H9 (cell line): ENCODE results near the gene ATP13A2. TPM values are rescaled to one million over a fixed set of nuclear protein-coding genes. Genes with fewer than 3 reads are reported as not detected.

Experiments
- DNase-seq: peaks from one replicate; pipeline ENCODE4 v3.0.0-alpha.2; 2017
- H2AFZ ChIP-seq: one replicate; pipeline ENCODE4 v1.6.1; 2013; ENCODE audit warnings: mild to moderate bottlenecking, low read length, control low read depth, moderate library complexity
- H2AK5ac ChIP-seq: 2 replicates; pipeline ENCODE4 v1.6.1; 2013; ENCODE audit warnings: low read length, control low read depth, mixed read lengths; ENCODE audit not compliant: insufficient read length
- H2BK120ac ChIP-seq: one replicate; pipeline ENCODE4 v1.6.1; 2013; ENCODE audit warnings: low read depth, mild to moderate bottlenecking, low read length, control low read depth, inconsistent platforms; ENCODE audit not compliant: poor library complexity, severe bottlenecking
- H2BK12ac ChIP-seq: 2 replicates; pipeline ENCODE4 v1.6.1; 2013; ENCODE audit warnings: low read length, control low read depth, mixed read lengths, low read depth; ENCODE audit not compliant: insufficient read length
- H2BK15ac ChIP-seq: 2 replicates; pipeline ENCODE4 v1.6.1; 2013; ENCODE audit warnings: low read depth, low read length, control low read depth
- H2BK20ac ChIP-seq: one replicate; pipeline ENCODE4 v1.6.1; 2013; ENCODE audit warnings: low read depth, mild to moderate bottlenecking, low read length, control low read depth, inconsistent platforms; ENCODE audit not compliant: poor library complexity, severe bottlenecking
- H2BK5ac ChIP-seq: 2 replicates; pipeline ENCODE4 v1.6.1; 2013; ENCODE audit warnings: low read length, control low read depth, mixed read lengths; ENCODE audit not compliant: insufficient read length
- H3K14ac ChIP-seq: 2 replicates; pipeline ENCODE4 v1.6.1; 2013; ENCODE audit warnings: low read length, control low read depth; ENCODE audit not compliant: insufficient read depth
- H3K18ac ChIP-seq: 2 replicates; pipeline ENCODE4 v1.6.1; 2013; ENCODE audit warnings: low read depth, mild to moderate bottlenecking, mixed read lengths, low read length, control low read depth; ENCODE audit not compliant: insufficient read length
- H3K23ac ChIP-seq: 2 replicates; pipeline ENCODE4 v1.6.1; 2013; ENCODE audit warnings: low read length, control low read depth, mixed read lengths, low read depth; ENCODE audit not compliant: insufficient read length
- H3K23me2 ChIP-seq: 2 replicates; pipeline ENCODE4 v1.6.1; 2013; ENCODE audit warnings: low read depth, mild to moderate bottlenecking, mixed read lengths, low read length, control low read depth; ENCODE audit not compliant: insufficient read length, poor library complexity, severe bottlenecking
- H3K27ac ChIP-seq: 2 replicates; pipeline ENCODE4 v1.5.1; 2013; ENCODE audit warnings: low read length, control low read depth, mixed read lengths, low read depth; ENCODE audit not compliant: insufficient read length
- H3K27me3 ChIP-seq: 2 replicates; pipeline ENCODE4 v1.6.1; 2013; ENCODE audit warnings: low read length, control low read depth, inconsistent platforms; ENCODE audit not compliant: insufficient read depth
- H3K4ac ChIP-seq: 2 replicates; pipeline ENCODE4 v1.6.1; 2013; ENCODE audit warnings: low read depth, mild to moderate bottlenecking, control low read depth, inconsistent platforms, low read length, moderate library complexity
- H3K4me1 ChIP-seq: 2 replicates; pipeline ENCODE4 v1.6.1; 2013; ENCODE audit warnings: low read length, control low read depth, inconsistent platforms; ENCODE audit not compliant: insufficient read depth
- H3K4me2 ChIP-seq: 2 replicates; pipeline ENCODE4 v1.6.1; 2013; ENCODE audit warnings: low read length, control low read depth, mixed read lengths; ENCODE audit not compliant: insufficient read length, insufficient read depth
- H3K56ac ChIP-seq: 2 replicates; pipeline ENCODE4 v1.6.1; 2013; ENCODE audit warnings: low read depth, mild to moderate bottlenecking, mixed read lengths, low read length, control low read depth; ENCODE audit not compliant: insufficient read length
- H3K79me1 ChIP-seq: 2 replicates; pipeline ENCODE4 v1.6.1; 2013; ENCODE audit warnings: low read depth, mild to moderate bottlenecking, moderate library complexity, low read length, control low read depth, inconsistent platforms; ENCODE audit not compliant: insufficient read depth, poor library complexity, severe bottlenecking
- H3K79me2 ChIP-seq: 2 replicates; pipeline ENCODE4 v1.6.1; 2013; ENCODE audit warnings: low read length, control low read depth, inconsistent platforms; ENCODE audit not compliant: insufficient read depth
- H3K9ac ChIP-seq: 2 replicates; pipeline ENCODE4 v1.6.1; 2013; ENCODE audit warnings: low read length, control low read depth, mixed read lengths; ENCODE audit not compliant: insufficient read length; ENCODE audit errors: extremely low read depth
- H3K9me3 ChIP-seq: one replicate; pipeline ENCODE4 v1.6.1; 2013; ENCODE audit warnings: low read depth, low read length, inconsistent platforms; ENCODE audit not compliant: control insufficient read depth
- H3T11ph ChIP-seq: one replicate; pipeline ENCODE4 v1.6.1; 2013; ENCODE audit warnings: mild to moderate bottlenecking, low read length, control low read depth, inconsistent platforms
- H4K20me1 ChIP-seq: one replicate; pipeline ENCODE4 v1.6.1; 2013; ENCODE audit not compliant: control insufficient read depth, insufficient read length, insufficient read depth
- H4K5ac ChIP-seq: 2 replicates; pipeline ENCODE4 v1.6.1; 2013; ENCODE audit warnings: low read depth, mild to moderate bottlenecking, mixed read lengths, low read length, control low read depth; ENCODE audit not compliant: insufficient read length
- H4K8ac ChIP-seq: replicated peaks from 2 replicates; pipeline ENCODE4 v1.6.1; 2013; ENCODE audit warnings: low read length, control low read depth, mixed read lengths, low read depth; ENCODE audit not compliant: insufficient read length
- H4K91ac ChIP-seq: 2 replicates; pipeline ENCODE4 v1.6.1; 2013; ENCODE audit warnings: low read depth, mild to moderate bottlenecking, moderate library complexity, mixed read lengths, low read length, control low read depth; ENCODE audit not compliant: insufficient read length
- H3K27ac Mint-ChIP-seq, 3 experiments: 2 replicates in 2 of 3; 3 replicates in 1 of 3; pipeline ENCODE4 v1.8.0; 2020 to 2021; ENCODE audit warnings: mixed read lengths in 3 of 3, mild to moderate bottlenecking in 1 of 3, moderate library complexity in 1 of 3
- H3K27me3 Mint-ChIP-seq: 2 replicates; pipeline ENCODE4 v1.8.0; 2021; ENCODE audit warnings: low read depth, mild to moderate bottlenecking, moderate library complexity, mixed read lengths
- H3K36me3 Mint-ChIP-seq, 3 experiments: 2 replicates in 2 of 3; 3 replicates in 1 of 3; pipeline ENCODE4 v1.8.0; 2020 to 2021; ENCODE audit warnings: low read depth in 3 of 3, mixed read lengths in 3 of 3; ENCODE audit not compliant: insufficient read depth in 1 of 3
- H3K4me1 Mint-ChIP-seq, 2 experiments: 2 replicates each; pipeline ENCODE4 v1.8.0; 2020; ENCODE audit warnings: mixed read lengths in 2 of 2
- H3K4me3 Mint-ChIP-seq, 2 experiments: 2 replicates in 1 of 2; 3 replicates in 1 of 2; pipeline ENCODE4 v1.8.0; 2020 to 2021; ENCODE audit warnings: mild to moderate bottlenecking in 2 of 2, mixed read lengths in 2 of 2, moderate library complexity in 1 of 2
- H3K9me3 Mint-ChIP-seq, 2 experiments: 2 replicates in 1 of 2; 3 replicates in 1 of 2; pipeline ENCODE4 v1.8.0; 2020; ENCODE audit warnings: mild to moderate bottlenecking in 2 of 2, mixed read lengths in 2 of 2, moderate library complexity in 1 of 2
- WGBS: extraction: QIAGEN DNeasy Blood & Tissue Kit; methylation state at CpG from one replicate; pipeline ENCODE4 v1.1.7; 2013; ENCODE audit warnings: missing lambda C conversion rate, low lambda C conversion rate, mixed read lengths; ENCODE audit not compliant: insufficient read length; ENCODE audit errors: extremely low coverage; 5-methylcytosine and 5-hydroxymethylcytosine counted together
- total RNA-seq: library from RNA; stranded (reverse); gene quantifications from 2 replicates; pipeline ENCODE4 v1.2.1, GENCODE V29; 2021
- TF ChIP-seq, protein P1 (sequence below): fragments of 200-600 bp; sonication (generic); conservative IDR thresholded peaks from 3 replicates; pipeline ENCODE4 v1.8.0; 2021; ENCODE audit warnings: antibody characterized with exemption, mild to moderate bottlenecking

Gene ATP13A2
- total RNA-seq, 1 experiment from 2014 or later: 53.6 TPM

DNA sequence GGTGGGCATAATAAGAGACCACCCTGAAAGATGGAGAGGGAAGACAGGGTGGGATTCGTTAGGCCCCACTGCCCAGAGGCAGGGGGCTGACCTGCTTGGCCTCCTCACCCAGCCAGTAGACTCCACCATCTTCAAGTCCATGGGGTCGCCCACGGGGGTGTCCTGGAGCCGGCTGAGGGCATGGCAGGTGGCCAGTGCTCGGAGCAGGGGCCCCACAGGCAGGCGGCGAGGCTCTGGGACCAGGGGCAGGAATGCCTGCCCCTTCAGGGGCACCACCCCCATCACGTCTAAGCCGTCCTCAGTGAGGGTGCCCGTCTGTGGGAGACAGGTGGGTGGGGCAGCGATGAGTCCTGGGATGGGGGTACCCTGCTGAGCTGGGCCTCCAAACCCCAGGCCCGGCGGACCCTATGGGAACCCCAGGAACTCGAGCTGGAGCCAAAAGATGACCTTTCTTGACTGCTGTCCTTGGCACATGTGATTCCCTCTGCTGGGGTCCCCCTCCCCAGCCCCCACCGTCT, 18.1 kb downstream of the ATP13A2 start:
- Histone ChIP-seq H3K27ac (no peak overlapping the region), H2AFZ (no peak overlapping the region), H4K20me1 (no peaks in the 10 kb centered on the region), H3K79me1 (no peaks in the 10 kb centered on the region), H4K8ac (no peak overlapping the region), H3K4me1 (no peaks in the 10 kb centered on the region), H3K56ac (no peak overlapping the region), H4K91ac (no peak overlapping the region), H2BK15ac (no peak overlapping the region), H3K4ac (no peak overlapping the region), H3T11ph (no peak overlapping the region), H2BK12ac (no peak overlapping the region), H3K4me2 (no peak overlapping the region), H3K18ac (no peak overlapping the region), H3K14ac (no peak overlapping the region), H2BK5ac (no peak overlapping the region), H4K5ac (no peak overlapping the region), H2AK5ac (no peak overlapping the region), H3K9me3 (no peaks in the 10 kb centered on the region), H2BK20ac (no peak overlapping the region), H3K23me2 (no peaks in the 10 kb centered on the region), H3K79me2 (no peaks in the 10 kb centered on the region), H3K27me3 (no peaks in the 10 kb centered on the region), H3K9ac (no peak overlapping the region), H3K23ac (no peak overlapping the region), H2BK120ac (no peak overlapping the region)
- no peak overlapping the region for H3K4me3 Mint-ChIP-seq
- DNase-seq: no peak
- H3K9me3 Mint-ChIP-seq: no peaks in the 10 kb centered on the region
- no peaks in the 10 kb centered on the region for H3K27me3 Mint-ChIP-seq
- TF ChIP-seq, protein P1, sequence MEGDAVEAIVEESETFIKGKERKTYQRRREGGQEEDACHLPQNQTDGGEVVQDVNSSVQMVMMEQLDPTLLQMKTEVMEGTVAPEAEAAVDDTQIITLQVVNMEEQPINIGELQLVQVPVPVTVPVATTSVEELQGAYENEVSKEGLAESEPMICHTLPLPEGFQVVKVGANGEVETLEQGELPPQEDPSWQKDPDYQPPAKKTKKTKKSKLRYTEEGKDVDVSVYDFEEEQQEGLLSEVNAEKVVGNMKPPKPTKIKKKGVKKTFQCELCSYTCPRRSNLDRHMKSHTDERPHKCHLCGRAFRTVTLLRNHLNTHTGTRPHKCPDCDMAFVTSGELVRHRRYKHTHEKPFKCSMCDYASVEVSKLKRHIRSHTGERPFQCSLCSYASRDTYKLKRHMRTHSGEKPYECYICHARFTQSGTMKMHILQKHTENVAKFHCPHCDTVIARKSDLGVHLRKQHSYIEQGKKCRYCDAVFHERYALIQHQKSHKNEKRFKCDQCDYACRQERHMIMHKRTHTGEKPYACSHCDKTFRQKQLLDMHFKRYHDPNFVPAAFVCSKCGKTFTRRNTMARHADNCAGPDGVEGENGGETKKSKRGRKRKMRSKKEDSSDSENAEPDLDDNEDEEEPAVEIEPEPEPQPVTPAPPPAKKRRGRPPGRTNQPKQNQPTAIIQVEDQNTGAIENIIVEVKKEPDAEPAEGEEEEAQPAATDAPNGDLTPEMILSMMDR: no peak
- H3K27ac Mint-ChIP-seq: peak overlapping the region in 1 of 3 experiments; percentile 77; a peak in 1 of 7 replicates
- peaks cover 11 to 33% (median 23%) of the 10 kb centered on the region in 3 experiments for H3K36me3 Mint-ChIP-seq
- H3K4me1 Mint-ChIP-seq: no peaks in the 10 kb centered on the region
- no CpG with 5 or more reads among the region's 15 CpGs for WGBS
